K562 (cell line): Measurements from ENCODE around the gene C18orf63. TPM values are rescaled to one million over a fixed set of nuclear protein-coding genes. Genes with fewer than 3 reads are reported as not detected.

ENCODE experiments used
- ATAC-seq: fragments of 200-7000 bp; cut with Tn5 transposase; 3 replicates; pipeline ENCODE4 v1.9.1; 2020; ENCODE audit warnings: moderate library complexity
- BruUV-seq: library from RNA; stranded (reverse); fragments of 400-500 nt; replicated peaks from 2 replicates; lab custom pipeline; 2021; lab: Mats Ljungman, UMichigan
- CTCF ChIA-PET: fragments of 300-600 bp; formaldehyde crosslinking; extraction: SDS; loops from one replicate; lab custom pipeline; 2021; ENCODE audit warnings: low intra/inter-chr PET ratio; lab: Yijun Ruan, JAX
- POLR2A ChIA-PET: fragments of 300-600, 350-650 bp; sonication (Branson Sonifier 250); formaldehyde crosslinking; extraction: SDS; loops from one replicate; lab custom pipeline; 2021; ENCODE audit warnings: antibody characterized with exemption, inconsistent platforms; lab: Yijun Ruan, JAX
- DNase-seq, 4 experiments: peaks; one replicate each; pipeline versions ENCODE4 v3.0.0 to v3.0.0-alpha.2; 2011 to 2018; ENCODE audit warnings: low spot score in 3 of 4, mixed read lengths in 3 of 4; ENCODE audit errors: extremely low read depth in 1 of 4
- FAIRE-seq: peaks from 2 replicates; lab custom pipeline; 2011; peaks lifted over from hg19 to GRCh38; lab: Jason Lieb, UNC
- H2AFZ ChIP-seq: 2 replicates; pipeline ENCODE4 v1.6.0; 2011; ENCODE audit warnings: low read depth, low read length, control low read depth, inconsistent platforms
- H3K27ac ChIP-seq: fragments of 200-600 bp; 3 replicates; pipeline ENCODE4 v1.8.0; 2011; ENCODE audit warnings: low read depth, mild to moderate bottlenecking, control low read depth, inconsistent platforms, low read length, moderate library complexity, mixed read lengths; ENCODE audit errors: extremely low read depth
- H3K27me3 ChIP-seq, 2 experiments: fragments of 300-600 bp in 1 of 2; 2 replicates in 1 of 2; 3 replicates in 1 of 2; pipeline versions ENCODE4 v1.6.0 to v1.8.0; 2011; ENCODE audit warnings: inconsistent platforms in 2 of 2, low read length in 2 of 2, mild to moderate bottlenecking in 1 of 2, mixed read lengths in 1 of 2, moderate library complexity in 1 of 2; ENCODE audit not compliant: control insufficient read depth in 2 of 2, insufficient read depth in 2 of 2
- H3K36me3 ChIP-seq: fragments of 300-600 bp; 3 replicates; pipeline ENCODE4 v1.8.0; 2011; ENCODE audit warnings: mild to moderate bottlenecking, low read length, inconsistent platforms; ENCODE audit not compliant: control insufficient read depth, insufficient read depth
- H3K4me1 ChIP-seq, 2 experiments: fragments of 200-600 bp in 1 of 2; replicated peaks in 1 of 2; 2 replicates in 1 of 2; 3 replicates in 1 of 2; pipeline versions ENCODE4 v1.5.1 to v1.8.0; 2011; ENCODE audit warnings: inconsistent platforms in 2 of 2, low read length in 2 of 2, mild to moderate bottlenecking in 1 of 2, mixed read lengths in 1 of 2, moderate library complexity in 1 of 2; ENCODE audit not compliant: control insufficient read depth in 2 of 2, insufficient read depth in 2 of 2
- H3K4me2 ChIP-seq: 2 replicates; pipeline ENCODE4 v1.6.1; 2011; ENCODE audit warnings: low read length, control low read depth, inconsistent platforms, mixed read lengths; ENCODE audit not compliant: insufficient read depth
- H3K4me3 ChIP-seq: fragments of 200-600 bp; sonication (generic), shearing (Covaris generic); 2 replicates; pipeline ENCODE4 v1.5.1; 2016; ENCODE audit warnings: control low read depth, inconsistent platforms
- H3K79me2 ChIP-seq: fragments of 200-600 bp; 3 replicates; pipeline ENCODE4 v1.8.0; 2011; ENCODE audit warnings: low read length, inconsistent platforms; ENCODE audit not compliant: control insufficient read depth, insufficient read depth
- H3K9ac ChIP-seq, 2 experiments: 2 replicates each; pipeline versions ENCODE4 v1.6.0 to v1.6.1; 2011; ENCODE audit warnings: low read depth in 2 of 2, low read length in 2 of 2, control low read depth in 1 of 2, inconsistent platforms in 1 of 2, mild to moderate bottlenecking in 1 of 2, mixed read lengths in 1 of 2; ENCODE audit not compliant: insufficient read depth in 1 of 2
- H3K9me1 ChIP-seq: one replicate; pipeline ENCODE4 v1.6.0; 2011; ENCODE audit warnings: inconsistent platforms, mild to moderate bottlenecking, low read length, moderate library complexity; ENCODE audit not compliant: control insufficient read depth, insufficient read depth
- H3K9me3 ChIP-seq: replicated peaks from 2 replicates; pipeline ENCODE4 v1.5.1; 2011; ENCODE audit warnings: low read depth, low read length, inconsistent platforms; ENCODE audit not compliant: control insufficient read depth, insufficient read depth
- H4K20me1 ChIP-seq: replicated peaks from 2 replicates; pipeline ENCODE4 v1.6.1; 2011; ENCODE audit warnings: low read length, inconsistent platforms, mixed read lengths; ENCODE audit not compliant: control insufficient read depth, insufficient read depth
- C11orf30 ChIP-seq: fragments of 450-650 bp; IDR thresholded peaks from 2 replicates; pipeline ENCODE4 v1.6.1; 2016; ENCODE audit warnings: low read depth, mild to moderate bottlenecking
- GATA2 ChIP-seq: sonication (generic); formaldehyde crosslinking; IDR thresholded peaks from 2 replicates; pipeline ENCODE4 v1.4.0; 2020; ENCODE audit warnings: mild to moderate bottlenecking, missing genetic modification reagents
- HDAC2 ChIP-seq: fragments of 450-650 bp; IDR thresholded peaks from 2 replicates; pipeline ENCODE4 v1.6.1; 2016; ENCODE audit warnings: mild to moderate bottlenecking
- ZNF311 ChIP-seq: fragments of 250-450 bp; sonication (Bioruptor Pico); IDR thresholded peaks from 2 replicates; pipeline ENCODE4 v1.4.0; 2020; ENCODE audit warnings: mild to moderate bottlenecking, moderate library complexity
- WGBS: fragments of 100-300 bp; shearing (Covaris generic); methylation state at CpG from one replicate; pipeline ENCODE4 v1.1.6; 2016; ENCODE audit warnings: low coverage, mixed read lengths; ENCODE audit not compliant: insufficient coverage; ENCODE audit errors: missing lambda C conversion rate; 5-methylcytosine and 5-hydroxymethylcytosine counted together
- in situ Hi-C: fragments of 300-500 bp; cut with MboI; formaldehyde crosslinking; loops from 4 replicates; pipeline ENCODE4 v1.15.0; 2018; ENCODE audit warnings: inconsistent platforms, mixed read lengths
- intact Hi-C: fragments of 100-400 bp; cut with micrococcal nuclease; formaldehyde crosslinking; loops from 2 replicates; pipeline ENCODE4 v1.14.2; 2022
- polyA plus RNA-seq, 8 experiments: library from polyadenylated mRNA; depleted of rRNA in 4 of 8; stranded (reverse) in 5 of 8; unstranded in 3 of 8; fragments of >200 nt; fragmentation: Nextera tagmentation in 2 of 8; fragmentation: Illumina TruSeq in 1 of 8; extraction: Ambion mirVana in 2 of 8; extraction: Trizol in 1 of 8; gene quantifications; 2 replicates each; pipeline versions ENCODE4 v1.2.1 to v1.2.3, GENCODE V29; 2011 to 2014; ENCODE audit warnings: inconsistent platforms in 1 of 8, missing spikeins in 1 of 8
- total RNA-seq, 7 experiments: library from RNA; depleted of rRNA in 6 of 7; stranded (reverse); fragments of >200 nt in 6 of 7; fragmentation: Illumina TruSeq in 2 of 7; extraction: Trizol in 2 of 7; gene quantifications; 2 replicates each; pipeline versions ENCODE4 v1.2.1 to v1.2.3, GENCODE V29; 2011 to 2021; ENCODE audit warnings: low replicate concordance in 1 of 7
- TF ChIP-seq, protein P1 (sequence below): fragments of 450-650 bp; IDR thresholded peaks from 2 replicates; pipeline ENCODE4 v1.6.1; 2016; ENCODE audit warnings: borderline replicate concordance

The C18orf63 gene
- total and polyA plus RNA-seq, 9 of the 15 experiments (the other 6 are each of a cell fraction or from before 2014, with no cell fraction given): not detected

DNA sequence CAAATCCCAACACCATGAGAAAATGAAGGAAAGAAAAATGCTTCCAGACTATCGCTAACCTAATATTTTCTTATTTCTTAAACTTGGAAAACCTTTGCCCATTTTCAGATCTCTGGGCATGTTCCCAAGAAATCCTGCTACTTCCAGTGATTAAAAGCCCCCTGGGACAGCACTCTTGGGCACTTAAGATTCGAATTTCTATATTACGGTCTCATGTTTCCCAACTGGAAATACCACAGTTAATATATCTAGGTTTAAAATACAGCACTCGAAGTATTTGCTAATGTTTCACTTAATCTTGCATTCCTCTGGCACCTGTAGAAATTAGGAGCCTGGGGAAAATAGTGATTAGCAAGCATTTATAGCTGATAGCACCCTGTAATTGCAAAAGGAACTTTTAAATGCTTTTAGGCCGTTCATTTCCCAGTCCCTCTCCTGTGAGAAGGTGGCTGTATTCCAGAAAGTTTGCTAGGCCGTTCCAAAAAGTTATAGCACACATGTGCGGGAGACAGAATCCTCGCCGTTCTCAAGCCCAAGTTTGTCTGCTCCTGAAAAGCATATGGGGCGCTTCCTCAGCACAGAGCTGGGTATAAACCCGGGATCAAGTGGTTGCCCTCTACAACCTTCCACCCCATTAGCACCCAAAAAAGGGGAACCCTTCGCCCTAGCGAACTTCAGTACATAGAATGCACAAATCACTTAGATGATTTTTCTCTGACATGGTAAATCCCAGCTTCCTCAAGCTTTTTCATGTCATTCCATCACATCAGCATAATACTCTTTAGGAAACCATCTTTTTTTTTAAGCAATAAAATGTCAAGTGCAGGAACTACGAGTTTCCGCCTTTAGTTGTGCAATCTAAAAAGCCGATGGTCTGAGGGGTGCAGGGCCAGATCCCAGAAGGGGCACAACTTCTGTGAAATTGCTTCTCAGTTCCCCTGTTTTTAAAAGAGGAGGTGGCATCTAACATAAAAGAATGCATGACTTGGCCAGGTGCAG, 80.8 kb downstream of the C18orf63 start (continued):
- no peak for TF ChIP-seq ZNF311 (CRISPR knock-in tag)

DNA sequence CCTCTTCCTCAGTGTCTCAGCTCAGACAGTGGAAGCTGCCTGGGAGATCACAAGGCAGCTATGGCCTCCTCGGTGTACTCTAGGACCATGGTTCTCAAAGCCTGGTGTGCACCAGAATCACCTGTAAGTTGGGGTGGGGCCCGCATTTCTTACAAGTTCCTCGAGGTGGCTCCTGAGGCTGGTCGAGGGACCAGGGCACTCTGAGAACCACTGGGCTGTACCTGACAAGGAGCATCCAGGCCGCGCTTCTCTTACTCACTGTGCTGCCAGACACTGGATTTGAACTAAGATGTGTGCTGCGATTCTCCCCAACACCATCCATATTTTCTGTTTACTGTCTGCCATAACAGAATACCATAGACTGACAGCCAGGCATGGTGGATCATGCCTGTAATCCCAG, 81.9 kb downstream of the C18orf63 start:
- 0% methylated on average over 3 of the region's 7 CpGs for WGBS
- ChIA-PET CTCF (no interaction called here), POLR2A (no interaction called here)
- H3K4me2 ChIP-seq: no peak overlapping the region
- no peak for TF ChIP-seq C11orf30
- TF ChIP-seq, protein P1, sequence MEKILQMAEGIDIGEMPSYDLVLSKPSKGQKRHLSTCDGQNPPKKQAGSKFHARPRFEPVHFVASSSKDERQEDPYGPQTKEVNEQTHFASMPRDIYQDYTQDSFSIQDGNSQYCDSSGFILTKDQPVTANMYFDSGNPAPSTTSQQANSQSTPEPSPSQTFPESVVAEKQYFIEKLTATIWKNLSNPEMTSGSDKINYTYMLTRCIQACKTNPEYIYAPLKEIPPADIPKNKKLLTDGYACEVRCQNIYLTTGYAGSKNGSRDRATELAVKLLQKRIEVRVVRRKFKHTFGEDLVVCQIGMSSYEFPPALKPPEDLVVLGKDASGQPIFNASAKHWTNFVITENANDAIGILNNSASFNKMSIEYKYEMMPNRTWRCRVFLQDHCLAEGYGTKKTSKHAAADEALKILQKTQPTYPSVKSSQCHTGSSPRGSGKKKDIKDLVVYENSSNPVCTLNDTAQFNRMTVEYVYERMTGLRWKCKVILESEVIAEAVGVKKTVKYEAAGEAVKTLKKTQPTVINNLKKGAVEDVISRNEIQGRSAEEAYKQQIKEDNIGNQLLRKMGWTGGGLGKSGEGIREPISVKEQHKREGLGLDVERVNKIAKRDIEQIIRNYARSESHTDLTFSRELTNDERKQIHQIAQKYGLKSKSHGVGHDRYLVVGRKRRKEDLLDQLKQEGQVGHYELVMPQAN: no peak
- no peak for TF ChIP-seq GATA2 (CRISPR knock-in tag)
- no peak for TF ChIP-seq HDAC2
- DNase-seq (no peak), ATAC-seq (no peak), FAIRE-seq (no peak)
- H2AFZ ChIP-seq: no peak overlapping the region
- H3K9ac ChIP-seq: no peak overlapping the region
- no peaks in the 10 kb centered on the region for H3K4me1 ChIP-seq
- H3K9me3 ChIP-seq: no peaks in the 10 kb centered on the region
- H3K27me3 ChIP-seq: peaks cover 11 to 58% of the 10 kb centered on the region in 2 experiments; a peak in 4 of 5 replicates
- no peaks in the 10 kb centered on the region for H3K9me1 ChIP-seq
- H4K20me1 ChIP-seq: no peaks in the 10 kb centered on the region
- BruUV-seq: no TSS peak
- no peaks in the 10 kb centered on the region for H3K79me2 ChIP-seq
- intact Hi-C loops (no loop called here), in situ Hi-C loops (no loop called here)
- no peak overlapping the region for H3K27ac ChIP-seq
- H3K36me3 ChIP-seq: no peaks in the 10 kb centered on the region
- H3K4me3 ChIP-seq: no peak overlapping the region
